Sigmoid colon (tissue), 7 donors: ENCODE data around the gene DRD2. TPM values are rescaled to one million over a fixed set of nuclear protein-coding genes. Genes with fewer than 3 reads are reported as not detected.

Experiments
- DNase-seq: peaks from one replicate; pipeline ENCODE4 v3.0.0-alpha.2; 2019
- H3K27ac ChIP-seq, 4 donors: fragments of 200-600 bp; sonication (generic); one replicate each; pipeline ENCODE4 v1.5.1; 2016 to 2019; ENCODE audit warnings: mild to moderate bottlenecking in 1 of 4
- H3K27me3 ChIP-seq, 3 donors: fragments of 200-600 bp; sonication (generic); one replicate each; pipeline ENCODE4 v1.5.1; 2019; ENCODE audit warnings: mild to moderate bottlenecking in 1 of 3
- H3K36me3 ChIP-seq, 4 donors: fragments of 200-600 bp; sonication (generic); one replicate each; pipeline ENCODE4 v1.5.1; 2016 to 2019
- H3K4me1 ChIP-seq, 4 donors: fragments of 200-600 bp; sonication (generic); one replicate each; pipeline ENCODE4 v1.5.1; 2017 to 2019
- H3K4me3 ChIP-seq, 4 donors: fragments of 200-600 bp; sonication (generic); one replicate each; pipeline ENCODE4 v1.5.1; 2017 to 2019; ENCODE audit warnings: mild to moderate bottlenecking in 2 of 4, moderate library complexity in 1 of 4
- H3K9me3 ChIP-seq, 4 donors: fragments of 200-600 bp in 3 of 4; sonication (generic) in 3 of 4; one replicate each; pipeline versions ENCODE4 v1.5.1 to v1.6.1; 2013 to 2019
- CTCF ChIP-seq, 4 experiments: fragments of 450-650 bp in 3 of 4; fragments of 200-600 bp in 1 of 4; IDR thresholded peaks; one replicate each; pipeline ENCODE4 v1.5.1; 2016 to 2019; ENCODE audit warnings: antibody characterized with exemption in 4 of 4, mild to moderate bottlenecking in 3 of 4, moderate library complexity in 2 of 4
- EP300 ChIP-seq, 4 donors: sonication (generic); formaldehyde crosslinking; IDR thresholded peaks; one replicate each; pipeline ENCODE4 v1.6.1; 2017; ENCODE audit warnings: antibody characterized with exemption in 4 of 4
- POLR2A ChIP-seq, 2 donors: fragments of 450-650 bp; IDR thresholded peaks; one replicate each; pipeline ENCODE4 v1.6.1; 2016; ENCODE audit warnings: antibody characterized with exemption in 2 of 2, mild to moderate bottlenecking in 2 of 2, moderate library complexity in 2 of 2
- POLR2AphosphoS5 ChIP-seq, 4 donors: sonication (generic); formaldehyde crosslinking; IDR thresholded peaks; one replicate each; pipeline ENCODE4 v1.6.1; 2017; ENCODE audit warnings: antibody characterized with exemption in 4 of 4
- WGBS, 2 donors: extraction: QIAGEN DNeasy Blood & Tissue Kit; methylation state at CpG; one replicate each; pipeline ENCODE4 v1.1.7; 2013; 5-methylcytosine and 5-hydroxymethylcytosine counted together
- intact Hi-C: fragments of 100-400 bp; cut with DNase I; formaldehyde crosslinking; loops from one replicate; pipeline ENCODE4 v1.15.1; 2023
- polyA plus RNA-seq, 3 donors: library from polyadenylated mRNA; stranded (reverse); fragments of 200-250 nt; gene quantifications; one replicate each; pipeline ENCODE4 v1.2.3, GENCODE V29; 2013
- total RNA-seq, 4 donors: library from RNA; depleted of rRNA; stranded (reverse); fragments of >200 nt; gene quantifications; one replicate each; pipeline ENCODE4 v1.1.0, GENCODE V29; 2016
- donor health status: healthy with polysubstance abuse.
- donor health status: Bipolar disorder and iron deficiency.
- donor health status: healthy.

Gene DRD2
- total and polyA plus RNA-seq, 7 donors, result 0.19 to 1.2 (median 0.66) TPM; not detected in 2

DNA sequence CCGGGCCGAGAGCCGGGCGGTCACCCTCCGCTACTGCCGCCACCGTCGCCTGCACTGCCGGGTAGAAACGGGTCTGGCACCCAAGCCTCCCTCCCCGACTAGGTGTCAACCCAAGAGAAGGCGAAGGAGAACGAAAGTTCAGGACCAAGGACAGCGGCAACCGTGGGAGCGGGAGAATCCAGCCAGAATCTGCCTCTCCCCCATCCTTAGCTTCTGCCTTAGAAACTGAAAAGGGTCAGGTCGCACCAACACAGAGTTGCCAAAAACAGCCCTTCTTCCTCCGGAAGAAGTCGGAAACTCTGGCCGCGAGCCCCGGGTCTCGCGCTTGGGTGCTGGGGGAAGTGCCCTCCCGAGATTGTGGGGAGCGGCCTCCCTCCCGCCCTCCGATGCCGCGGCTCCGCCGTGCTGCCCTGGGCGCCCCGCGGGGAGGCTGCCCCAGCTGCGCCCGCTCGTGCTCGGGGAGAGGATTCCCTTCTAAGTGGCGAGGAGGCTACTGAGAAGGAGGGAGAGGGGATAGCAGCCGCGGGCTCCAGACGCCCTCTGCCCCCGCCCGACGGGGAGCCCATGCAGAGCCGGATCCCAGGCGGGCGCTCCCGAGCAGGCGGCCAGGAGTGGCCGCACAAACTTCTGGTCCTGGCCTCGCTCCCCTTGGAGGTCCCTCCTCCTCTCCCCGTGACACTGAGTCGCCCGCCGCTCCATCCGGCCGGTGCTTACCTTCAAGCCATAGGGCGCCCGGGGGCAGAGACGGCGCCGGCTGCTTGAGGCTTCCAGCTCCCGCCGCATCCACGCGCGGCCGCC is 637 bp downstream of the DRD2 start:
- Histone ChIP-seq H3K9me3 (no peaks in the 10 kb centered on the region), H3K36me3 (no peaks in the 10 kb centered on the region), H3K4me3 (peak overlapping the region in 2 of 4 donors; percentile 18 to 25), H3K27ac (no peak overlapping the region), H3K4me1 (peaks cover 0 to 16% (median 10%) of the 10 kb centered on the region in 4 donors), H3K27me3 (peaks cover 12 to 84% (median 46%) of the 10 kb centered on the region in 3 donors)
- WGBS, 2 donors, result 1 to 3% methylated on average over 70 of the region's 70 CpGs
- TF ChIP-seq POLR2AphosphoS5 (IDR thresholded peaks at IDR 0.05), result no peak
- TF ChIP-seq CTCF (IDR thresholded peaks at IDR 0.05), result no peak
- TF ChIP-seq EP300 (IDR thresholded peaks at IDR 0.05), result no peak
- TF ChIP-seq POLR2A (IDR thresholded peaks at IDR 0.05), result no peak
- intact Hi-C loops, result no loop called here
- DNase-seq, result no peak

DNA sequence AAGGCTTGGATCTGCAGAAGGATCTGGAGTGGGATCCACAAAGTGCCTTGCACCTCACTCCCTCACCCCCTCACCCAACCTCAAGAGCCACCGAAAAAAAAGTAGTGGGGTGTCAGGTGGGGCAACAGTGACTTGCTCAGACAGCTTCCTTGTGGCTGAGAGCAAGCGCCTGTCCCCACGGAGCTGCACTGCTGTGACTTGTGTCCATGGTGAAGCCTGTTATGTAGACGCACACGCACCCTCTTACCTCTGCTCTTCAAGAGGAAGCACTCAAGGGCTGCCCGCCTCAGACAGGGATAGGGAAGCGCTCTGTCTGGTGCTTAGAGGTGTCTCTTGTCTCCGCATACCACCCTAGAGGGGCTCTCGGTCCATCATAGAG is 1.2 kb downstream of the DRD2 start:
- intact Hi-C loops, result no loop called here
- Histone ChIP-seq H3K4me3 (no peak overlapping the region), H3K27me3 (peaks cover 12 to 79% (median 46%) of the 10 kb centered on the region in 3 donors), H3K27ac (no peak overlapping the region), H3K4me1 (peaks cover 0 to 16% (median 10%) of the 10 kb centered on the region in 4 donors), H3K36me3 (no peaks in the 10 kb centered on the region), H3K9me3 (no peaks in the 10 kb centered on the region)
- TF ChIP-seq POLR2A (IDR thresholded peaks at IDR 0.05) (no peak), EP300 (IDR thresholded peaks at IDR 0.05) (no peak), POLR2AphosphoS5 (IDR thresholded peaks at IDR 0.05) (no peak), CTCF (IDR thresholded peaks at IDR 0.05) (no peak)
- no peak for DNase-seq
- 29 to 35% methylated on average over 9 of the region's 9 CpGs for WGBS, 2 donors

DNA sequence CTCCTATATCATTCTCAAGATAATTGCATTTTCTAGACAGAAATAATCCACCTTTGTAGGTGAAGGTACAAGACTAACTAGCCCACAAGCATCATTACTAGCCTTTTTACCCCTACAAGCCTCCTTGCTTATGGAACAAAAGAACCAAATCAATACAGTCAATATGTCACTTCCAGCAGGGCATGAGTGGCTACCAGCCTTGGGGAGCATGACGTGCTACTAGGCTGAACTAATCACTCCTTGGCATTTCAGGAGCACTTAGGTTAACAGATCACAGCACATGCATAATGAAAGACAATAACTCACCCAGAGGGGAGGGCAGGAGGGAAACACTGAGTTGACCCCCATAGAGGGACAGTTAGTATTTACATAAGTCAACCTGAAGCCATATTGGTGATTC is 2.7 kb downstream of the DRD2 start:
- TF ChIP-seq POLR2AphosphoS5 (IDR thresholded peaks at IDR 0.05), result no peak
- TF ChIP-seq POLR2A (IDR thresholded peaks at IDR 0.05), result no peak
- no peak for TF ChIP-seq CTCF (IDR thresholded peaks at IDR 0.05)
- TF ChIP-seq EP300 (IDR thresholded peaks at IDR 0.05), result no peak
- H3K27ac ChIP-seq, result no peak overlapping the region
- no peaks in the 10 kb centered on the region for H3K9me3 ChIP-seq
- H3K4me3 ChIP-seq, result no peak overlapping the region
- intact Hi-C loops, result no loop called here
- no peaks in the 10 kb centered on the region for H3K36me3 ChIP-seq
- no peak for DNase-seq
- peaks cover 0 to 16% (median 10%) of the 10 kb centered on the region in 4 donors for H3K4me1 ChIP-seq
- 53 to 82% methylated on average over 1 of the region's 1 CpG for WGBS, 2 donors
- H3K27me3 ChIP-seq, result peaks cover 12 to 68% (median 33%) of the 10 kb centered on the region in 3 donors

GRCh38 chr11:113470233-113470632 is 5.0 kb downstream of the DRD2 start:
- no peak for TF ChIP-seq EP300 (IDR thresholded peaks at IDR 0.05)
- TF ChIP-seq POLR2AphosphoS5 (IDR thresholded peaks at IDR 0.05), result no peak
- TF ChIP-seq POLR2A (IDR thresholded peaks at IDR 0.05), result no peak
- no peak for TF ChIP-seq CTCF (IDR thresholded peaks at IDR 0.05)
- peaks cover 5 to 46% (median 13%) of the 10 kb centered on the region in 3 donors for H3K27me3 ChIP-seq
- H3K4me3 ChIP-seq, result no peak overlapping the region
- no peaks in the 10 kb centered on the region for H3K36me3 ChIP-seq
- peaks cover 0 to 12% (median 8%) of the 10 kb centered on the region in 4 donors for H3K4me1 ChIP-seq
- DNase-seq, result no peak
- WGBS, 2 donors, result 47 to 80% methylated on average over 5 of the region's 5 CpGs
- intact Hi-C loops, result no loop called here
- no peaks in the 10 kb centered on the region for H3K9me3 ChIP-seq
- no peak overlapping the region for H3K27ac ChIP-seq
